HFF-Myc (cell line): ENCODE measurements around the gene COPS9.

Experiments
- DNase-seq: peaks from one replicate; pipeline ENCODE4 v3.0.0-alpha.2; 2011; ENCODE audit warnings: low read depth; ENCODE audit errors: extremely low read depth
- H3K4me3 ChIP-seq: replicated peaks from 2 replicates; pipeline ENCODE4 v1.5.1; 2011; ENCODE audit warnings: low read depth, mild to moderate bottlenecking, control low read depth, low read length
- CTCF ChIP-seq: IDR thresholded peaks from 2 replicates; pipeline ENCODE4 v1.5.1; 2012; ENCODE audit warnings: mild to moderate bottlenecking, low read depth, low read length, control low read depth; ENCODE audit errors: missing control alignments

The COPS9 gene

GRCh38 chr2:240127911-240128607 lies 8.0 kb downstream of the COPS9 start:
- no peak overlapping the region for H3K4me3 ChIP-seq
- no peak for DNase-seq
- no peak for TF ChIP-seq CTCF

- H3K4me3 ChIP-seq: no peak overlapping the region
- no peak for TF ChIP-seq CTCF
- no peak for DNase-seq
Observed at GRCh38 chr2:240127191-240127750, 8.8 kb downstream of the COPS9 start.

GRCh38 chr2:240126731-240127130 lies 9.4 kb downstream of the COPS9 start:
- no peak for TF ChIP-seq CTCF

GRCh38 chr2:240125742-240126141 lies 10.4 kb downstream of the COPS9 start:
- TF ChIP-seq CTCF: no peak
- no peak for DNase-seq
- no peak overlapping the region for H3K4me3 ChIP-seq

More at GRCh38 chr2:240126731-240127130, 9.4 kb downstream of the COPS9 start:
- no peak overlapping the region for H3K4me3 ChIP-seq
- DNase-seq: no peak

GRCh38 chr2:240124651-240125030 lies 11.5 kb downstream of the COPS9 start:
- no peak for DNase-seq
- TF ChIP-seq CTCF: no peak
- no peak overlapping the region for H3K4me3 ChIP-seq

GRCh38 chr2:240123821-240124650 lies 12.1 kb downstream of the COPS9 start:
- no peak for DNase-seq
- H3K4me3 ChIP-seq: no peak overlapping the region
- no peak for TF ChIP-seq CTCF
